A549 treated with ZK216348 at 1 μM for 4 hours (cell line): Measurements from ENCODE around the gene AMER2. TPM values are rescaled to one million over a fixed set of nuclear protein-coding genes. Genes with fewer than 3 reads are reported as not detected.

Experiments
- total RNA-seq: library from RNA; stranded (reverse); fragments of 200-300 nt; extraction: Qiagen RNA extraction; gene quantifications from 5 replicates; pipeline ENCODE4 v1.2.3, GENCODE V29; 2022; ENCODE audit warnings: low read depth

The AMER2 gene, protein sequence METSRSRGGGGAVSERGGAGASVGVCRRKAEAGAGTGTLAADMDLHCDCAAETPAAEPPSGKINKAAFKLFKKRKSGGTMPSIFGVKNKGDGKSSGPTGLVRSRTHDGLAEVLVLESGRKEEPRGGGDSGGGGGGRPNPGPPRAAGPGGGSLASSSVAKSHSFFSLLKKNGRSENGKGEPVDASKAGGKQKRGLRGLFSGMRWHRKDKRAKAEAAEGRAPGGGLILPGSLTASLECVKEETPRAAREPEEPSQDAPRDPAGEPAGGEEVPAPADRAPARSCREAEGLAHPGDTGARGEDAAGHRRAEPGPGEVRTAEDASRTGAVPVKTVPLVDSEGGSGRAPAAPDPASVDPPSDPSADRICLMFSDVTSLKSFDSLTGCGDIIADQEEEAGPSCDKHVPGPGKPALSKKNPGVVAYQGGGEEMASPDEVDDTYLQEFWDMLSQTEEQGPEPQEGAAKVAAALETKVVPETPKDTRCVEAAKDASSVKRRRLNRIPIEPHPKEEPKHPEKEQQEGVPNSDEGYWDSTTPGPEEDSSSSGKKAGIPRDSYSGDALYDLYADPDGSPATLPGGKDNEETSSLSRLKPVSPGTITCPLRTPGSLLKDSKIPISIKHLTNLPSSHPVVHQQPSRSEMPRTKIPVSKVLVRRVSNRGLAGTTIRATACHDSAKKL
- not detected in 5 replicates for total RNA-seq

GRCh38 chr13:25171517-25172302, at the start of gene AMER2:
AMER2 (minus strand) TSS chr13:25172288; CDS start chr13:25171619, 669 bp downstream.

Other genes starting within 250 kb of the AMER2 start
- gene PABPC3, start 76.2 kb downstream of the AMER2 start, total RNA-seq: 0.12 to 0.23 TPM (median 0.19 TPM) in 4 of 5 replicates, not detected in the other
- gene MTMR6, start 115.2 kb upstream of the AMER2 start, total RNA-seq: 4.8 to 10.1 TPM (median 8.9 TPM) in 5 replicates
- 12.9 to 22.8 TPM (median 18.6 TPM) in 5 replicates for gene NUP58, start 129.3 kb upstream of the AMER2 start, total RNA-seq
- not detected in 5 replicates for gene ATP8A2, start 199.7 kb upstream of the AMER2 start, total RNA-seq